ENCODE measurements around the gene CENPK.

Gene CENPK

GRCh38 chr5:65556181-65556580, 6.8 kb downstream of the CENPK start:
- H3K9me3 ChIP-seq (ENCODE audit: control insufficient read depth, low read length), result no peaks in the 10 kb centered on the region
- no peak overlapping the region for H3K4me3 ChIP-seq (ENCODE audit: extremely low read depth, insufficient read depth, low read length, poor library complexity, severe bottlenecking)
- 100% methylated on average over 1 of the region's 2 CpGs for WGBS, 2 experiments (ENCODE audit: insufficient coverage in 2 of 2)
- H3K4me1 ChIP-seq (ENCODE audit: control insufficient read depth, insufficient read depth, low read length, poor library complexity, severe bottlenecking), result no peaks in the 10 kb centered on the region
- H3K36me3 ChIP-seq (ENCODE audit: control insufficient read depth, insufficient read depth, low read length), result peaks cover 42% of the 10 kb centered on the region
- H3K27ac ChIP-seq (ENCODE audit: low read depth, low read length, severe bottlenecking), result no peak overlapping the region

- no peaks in the 10 kb centered on the region for H3K4me1 ChIP-seq (ENCODE audit: control insufficient read depth, insufficient read depth, low read length, poor library complexity, severe bottlenecking)
Measured at GRCh38 chr5:65555287-65555686, 7.7 kb downstream of the CENPK start.

GRCh38 chr5:65553941-65554340, 9.0 kb downstream of the CENPK start:
- no peak overlapping the region for H3K27ac ChIP-seq (ENCODE audit: low read depth, low read length, severe bottlenecking)
- H3K4me3 ChIP-seq (ENCODE audit: extremely low read depth, insufficient read depth, low read length, poor library complexity, severe bottlenecking), result no peak overlapping the region
- 96 to 100% methylated on average over 3 of the region's 5 CpGs for WGBS, 2 experiments (ENCODE audit: insufficient coverage in 2 of 2)
- H3K4me1 ChIP-seq (ENCODE audit: control insufficient read depth, insufficient read depth, low read length, poor library complexity, severe bottlenecking), result no peaks in the 10 kb centered on the region
- peaks cover 59% of the 10 kb centered on the region for H3K36me3 ChIP-seq (ENCODE audit: control insufficient read depth, insufficient read depth, low read length)
- no peaks in the 10 kb centered on the region for H3K9me3 ChIP-seq (ENCODE audit: control insufficient read depth, low read length)

More at GRCh38 chr5:65555287-65555686, 7.7 kb downstream of the CENPK start:
- Histone ChIP-seq H3K4me3 (ENCODE audit: extremely low read depth, insufficient read depth, low read length, poor library complexity, severe bottlenecking) (no peak overlapping the region), H3K36me3 (ENCODE audit: control insufficient read depth, insufficient read depth, low read length) (peaks cover 46% of the 10 kb centered on the region), H3K27ac (ENCODE audit: low read depth, low read length, severe bottlenecking) (no peak overlapping the region), H3K9me3 (ENCODE audit: control insufficient read depth, low read length) (no peaks in the 10 kb centered on the region)

- H3K27ac ChIP-seq (ENCODE audit: low read depth, low read length, severe bottlenecking), result no peak overlapping the region
- H3K4me1 ChIP-seq (ENCODE audit: control insufficient read depth, insufficient read depth, low read length, poor library complexity, severe bottlenecking), result no peaks in the 10 kb centered on the region
- H3K36me3 ChIP-seq (ENCODE audit: control insufficient read depth, insufficient read depth, low read length), result peaks cover 69% of the 10 kb centered on the region
- no peaks in the 10 kb centered on the region for H3K9me3 ChIP-seq (ENCODE audit: control insufficient read depth, low read length)
- 87 to 98% methylated on average over 5 to 7 of the region's 7 CpGs for WGBS, 2 experiments (ENCODE audit: insufficient coverage in 2 of 2)
- H3K4me3 ChIP-seq (ENCODE audit: extremely low read depth, insufficient read depth, low read length, poor library complexity, severe bottlenecking), result no peak overlapping the region
Measured at GRCh38 chr5:65548281-65548680, 14.7 kb downstream of the CENPK start.

GRCh38 chr5:65546141-65546540, 16.8 kb downstream of the CENPK start:
- Histone ChIP-seq H3K4me1 (ENCODE audit: control insufficient read depth, insufficient read depth, low read length, poor library complexity, severe bottlenecking) (no peaks in the 10 kb centered on the region), H3K27ac (ENCODE audit: low read depth, low read length, severe bottlenecking) (no peak overlapping the region), H3K9me3 (ENCODE audit: control insufficient read depth, low read length) (no peaks in the 10 kb centered on the region), H3K36me3 (ENCODE audit: control insufficient read depth, insufficient read depth, low read length) (peaks cover 79% of the 10 kb centered on the region), H3K4me3 (ENCODE audit: extremely low read depth, insufficient read depth, low read length, poor library complexity, severe bottlenecking) (no peak overlapping the region)
- no CpG with 5 or more reads among the region's 5 CpGs for WGBS, 2 experiments (ENCODE audit: insufficient coverage in 2 of 2)

- Histone ChIP-seq H3K4me3 (ENCODE audit: extremely low read depth, insufficient read depth, low read length, poor library complexity, severe bottlenecking) (no peak overlapping the region), H3K36me3 (ENCODE audit: control insufficient read depth, insufficient read depth, low read length) (peaks cover 82% of the 10 kb centered on the region), H3K27ac (ENCODE audit: low read depth, low read length, severe bottlenecking) (no peak overlapping the region), H3K4me1 (ENCODE audit: control insufficient read depth, insufficient read depth, low read length, poor library complexity, severe bottlenecking) (no peaks in the 10 kb centered on the region), H3K9me3 (ENCODE audit: control insufficient read depth, low read length) (no peaks in the 10 kb centered on the region)
- no CpG with 5 or more reads among the region's 4 CpGs for WGBS, 2 experiments (ENCODE audit: insufficient coverage in 2 of 2)
Measured at GRCh38 chr5:65544473-65544872, 18.5 kb downstream of the CENPK start.

- Histone ChIP-seq H3K9me3 (ENCODE audit: control insufficient read depth, low read length) (no peaks in the 10 kb centered on the region), H3K4me1 (ENCODE audit: control insufficient read depth, insufficient read depth, low read length, poor library complexity, severe bottlenecking) (no peaks in the 10 kb centered on the region), H3K4me3 (ENCODE audit: extremely low read depth, insufficient read depth, low read length, poor library complexity, severe bottlenecking) (no peak overlapping the region), H3K27ac (ENCODE audit: low read depth, low read length, severe bottlenecking) (no peak overlapping the region), H3K36me3 (ENCODE audit: control insufficient read depth, insufficient read depth, low read length) (peaks cover 68% of the 10 kb centered on the region)
Measured at GRCh38 chr5:65539827-65540226, 23.1 kb downstream of the CENPK start.

- peaks cover 45% of the 10 kb centered on the region for H3K36me3 ChIP-seq (ENCODE audit: control insufficient read depth, insufficient read depth, low read length)
- no peak overlapping the region for H3K4me3 ChIP-seq (ENCODE audit: extremely low read depth, insufficient read depth, low read length, poor library complexity, severe bottlenecking)
- H3K4me1 ChIP-seq (ENCODE audit: control insufficient read depth, insufficient read depth, low read length, poor library complexity, severe bottlenecking), result no peaks in the 10 kb centered on the region
- H3K27ac ChIP-seq (ENCODE audit: low read depth, low read length, severe bottlenecking), result peak overlapping the region; percentile 16
- H3K9me3 ChIP-seq (ENCODE audit: control insufficient read depth, low read length), result no peaks in the 10 kb centered on the region
- WGBS, 2 experiments (ENCODE audit: insufficient coverage in 2 of 2), result 96% methylated on average over 4 to 6 of the region's 6 CpGs
Measured at GRCh38 chr5:65535529-65535987, 27.4 kb downstream of the CENPK start.

GRCh38 chr5:65530904-65531303, 32.1 kb downstream of the CENPK start:
- WGBS, 2 experiments (ENCODE audit: insufficient coverage in 2 of 2), result no CpG with 5 or more reads among the region's 1 CpG
- peaks cover 26% of the 10 kb centered on the region for H3K36me3 ChIP-seq (ENCODE audit: control insufficient read depth, insufficient read depth, low read length)
- no peaks in the 10 kb centered on the region for H3K9me3 ChIP-seq (ENCODE audit: control insufficient read depth, low read length)
- no peak overlapping the region for H3K27ac ChIP-seq (ENCODE audit: low read depth, low read length, severe bottlenecking)
- no peaks in the 10 kb centered on the region for H3K4me1 ChIP-seq (ENCODE audit: control insufficient read depth, insufficient read depth, low read length, poor library complexity, severe bottlenecking)
- H3K4me3 ChIP-seq (ENCODE audit: extremely low read depth, insufficient read depth, low read length, poor library complexity, severe bottlenecking), result no peak overlapping the region

GRCh38 chr5:65525726-65526125, 37.2 kb downstream of the CENPK start:
- no peak overlapping the region for H3K4me3 ChIP-seq (ENCODE audit: extremely low read depth, insufficient read depth, low read length, poor library complexity, severe bottlenecking)
- H3K36me3 ChIP-seq (ENCODE audit: control insufficient read depth, insufficient read depth, low read length), result peaks cover 30% of the 10 kb centered on the region
- H3K4me1 ChIP-seq (ENCODE audit: control insufficient read depth, insufficient read depth, low read length, poor library complexity, severe bottlenecking), result no peaks in the 10 kb centered on the region
- H3K9me3 ChIP-seq (ENCODE audit: control insufficient read depth, low read length), result no peaks in the 10 kb centered on the region
- WGBS, 2 experiments (ENCODE audit: insufficient coverage in 2 of 2), result 96% methylated on average over 3 of the region's 3 CpGs; no CpG with 5 or more reads in 1 of the 2 experiments
- H3K27ac ChIP-seq (ENCODE audit: low read depth, low read length, severe bottlenecking), result no peak overlapping the region

GRCh38 chr5:65512170-65512937, 50.6 kb downstream of the CENPK start:
- Histone ChIP-seq H3K9me3 (ENCODE audit: control insufficient read depth, low read length) (no peaks in the 10 kb centered on the region), H3K4me1 (ENCODE audit: control insufficient read depth, insufficient read depth, low read length, poor library complexity, severe bottlenecking) (no peaks in the 10 kb centered on the region), H3K27ac (ENCODE audit: low read depth, low read length, severe bottlenecking) (no peak overlapping the region), H3K4me3 (ENCODE audit: extremely low read depth, insufficient read depth, low read length, poor library complexity, severe bottlenecking) (no peak overlapping the region), H3K36me3 (ENCODE audit: control insufficient read depth, insufficient read depth, low read length) (peaks cover 8% of the 10 kb centered on the region)
- WGBS, 2 experiments (ENCODE audit: insufficient coverage in 2 of 2), result 91% methylated on average over 4 of the region's 6 CpGs; no CpG with 5 or more reads in 1 of the 2 experiments
